Stimulated activated CD8-positive, alpha-beta memory T cell treated with anti-CD3 and anti-CD28 coated beads, Interleukin-12 subunit alpha, Interleukin-12 subunit beta, amount 100 ng/mL, for 4 hours (primary cell): Measurements from ENCODE around the gene CHURC1.

Experiments used
- DNase-seq: peaks from one replicate; pipeline ENCODE4 v3.0.0-alpha.2; 2020; ENCODE audit warnings: low read depth

The CHURC1 gene

GRCh38 chr14:64914237-64915028, at the start of gene CHURC1:
Gene CHURC1, plus strand, starts transcription at chr14:64914455. Its CDS starts 41 bp downstream, at chr14:64914496.
- peak; percentile 93 for DNase-seq

GRCh38 chr14:64865109-64865508, 49.1 kb upstream of the CHURC1 start:
- DNase-seq, result no peak

GRCh38 chr14:64865992-64866391, 48.3 kb upstream of the CHURC1 start:
- DNase-seq, result no peak

- DNase-seq, result no peak
Observed at GRCh38 chr14:64867182-64867581, 47.1 kb upstream of the CHURC1 start.

- DNase-seq, result no peak
Observed at GRCh38 chr14:64868379-64868778, 45.9 kb upstream of the CHURC1 start.

GRCh38 chr14:64868841-64869240, 45.4 kb upstream of the CHURC1 start:
- no peak for DNase-seq

- no peak for DNase-seq
Observed at GRCh38 chr14:64870160-64870559, 44.1 kb upstream of the CHURC1 start.

GRCh38 chr14:64871344-64871743, 42.9 kb upstream of the CHURC1 start:
- DNase-seq, result no peak

GRCh38 chr14:64873506-64874219, 40.6 kb upstream of the CHURC1 start:
- DNase-seq, result no peak

GRCh38 chr14:64875350-64875749, 38.9 kb upstream of the CHURC1 start:
- DNase-seq, result no peak

- no peak for DNase-seq
Observed at GRCh38 chr14:64877846-64878245, 36.4 kb upstream of the CHURC1 start.

GRCh38 chr14:64878837-64879634, 35.2 kb upstream of the CHURC1 start:
- no peak for DNase-seq

GRCh38 chr14:64879635-64880220, 34.5 kb upstream of the CHURC1 start, which contains the start of gene SPTB:
Gene SPTB, minus strand, starts transcription at chr14:64879907. Its CDS starts 56,813 bp downstream, at chr14:64823094.
- peak; percentile 59 for DNase-seq

GRCh38 chr14:64880221-64881121, 33.8 kb upstream of the CHURC1 start:
- peak; percentile 37 for DNase-seq

- no peak for DNase-seq
Observed at GRCh38 chr14:64885559-64885958, 28.7 kb upstream of the CHURC1 start.

- DNase-seq, result no peak
Observed at GRCh38 chr14:64889352-64889751, 24.9 kb upstream of the CHURC1 start.

- no peak for DNase-seq
Observed at GRCh38 chr14:64891173-64891838, 22.9 kb upstream of the CHURC1 start.

- DNase-seq, result no peak
Observed at GRCh38 chr14:64891839-64892375, 22.3 kb upstream of the CHURC1 start.

GRCh38 chr14:64899958-64900357, 14.3 kb upstream of the CHURC1 start:
- DNase-seq, result no peak

GRCh38 chr14:64906022-64906421, 8.2 kb upstream of the CHURC1 start:
- no peak for DNase-seq
